Neural cell (in vitro differentiated cells): ENCODE measurements around the gene BRAF. TPM values are rescaled to one million over a fixed set of nuclear protein-coding genes. Genes with fewer than 3 reads are reported as not detected.

ENCODE experiments used
- H2AFZ ChIP-seq: fragments of 200-600, 300-800 bp; sonication (generic), shearing (Covaris generic); 2 replicates; pipeline ENCODE4 v1.6.0; 2014; ENCODE audit warnings: low read depth, mild to moderate bottlenecking, antibody characterized with exemption, low read length, moderate library complexity
- H3F3A ChIP-seq: fragments of 200-600 bp; shearing (Covaris generic); 2 replicates; pipeline ENCODE4 v1.6.1; 2016; ENCODE audit warnings: mild to moderate bottlenecking, moderate library complexity, mixed read lengths, antibody characterized with exemption, low read length; ENCODE audit not compliant: insufficient read depth, poor library complexity, severe bottlenecking
- H3K27ac ChIP-seq: fragments of 200-600, 300-800 bp; sonication (generic), shearing (Covaris generic); 2 replicates; pipeline ENCODE4 v1.5.1; 2014; ENCODE audit warnings: mild to moderate bottlenecking, low read length, moderate library complexity
- H3K27me3 ChIP-seq: fragments of 300-800, 200-600 bp; sonication (generic), shearing (Covaris generic); 2 replicates; pipeline ENCODE4 v1.6.0; 2014; ENCODE audit warnings: mild to moderate bottlenecking, low read depth, low read length, moderate library complexity; ENCODE audit not compliant: insufficient read depth
- H3K36me3 ChIP-seq: fragments of 300-800, 200-600 bp; sonication (generic), shearing (Covaris generic); 2 replicates; pipeline ENCODE4 v1.5.1; 2014; ENCODE audit warnings: mild to moderate bottlenecking, antibody characterized with exemption, low read length, moderate library complexity; ENCODE audit not compliant: insufficient read depth
- H3K4me2 ChIP-seq: fragments of 300-800, 200-600 bp; sonication (generic), shearing (Covaris generic); 2 replicates; pipeline ENCODE4 v1.6.0; 2014; ENCODE audit warnings: mild to moderate bottlenecking, low read length
- H3K4me3 ChIP-seq: fragments of 300-800, 200-600 bp; sonication (generic), shearing (Covaris generic); 2 replicates; pipeline ENCODE4 v1.5.1; 2014; ENCODE audit warnings: mild to moderate bottlenecking, low read length, moderate library complexity
- H3K79me2 ChIP-seq: fragments of 200-600 bp; shearing (Covaris generic); replicated peaks from 2 replicates; pipeline ENCODE4 v1.6.0; 2014; ENCODE audit warnings: mild to moderate bottlenecking, low read length, moderate library complexity; ENCODE audit not compliant: insufficient read depth
- H3K9ac ChIP-seq: fragments of 300-800, 200-600 bp; sonication (generic), shearing (Covaris generic); 2 replicates; pipeline ENCODE4 v1.6.1; 2016; ENCODE audit warnings: mild to moderate bottlenecking, low read length, mixed read lengths
- H3K9me2 ChIP-seq: fragments of 200-600 bp; shearing (Covaris generic); 2 replicates; pipeline ENCODE4 v1.6.1; 2016; ENCODE audit warnings: mild to moderate bottlenecking, low read length, mixed read lengths; ENCODE audit not compliant: insufficient read depth
- H3K9me3 ChIP-seq: fragments of 200-600, 300-800 bp; sonication (generic), shearing (Covaris generic); 2 replicates; pipeline ENCODE4 v1.6.1; 2016; ENCODE audit warnings: mild to moderate bottlenecking, mixed run types, low read length, moderate library complexity, mixed read lengths
- H4K20me1 ChIP-seq: fragments of 200-600 bp; shearing (Covaris generic); 2 replicates; pipeline ENCODE4 v1.6.1; 2016; ENCODE audit warnings: mild to moderate bottlenecking, mixed run types; ENCODE audit not compliant: insufficient read depth
- CTCF ChIP-seq: fragments of 450-650 bp; IDR thresholded peaks from 2 replicates; pipeline ENCODE4 v1.5.1; 2014; ENCODE audit warnings: antibody characterized with exemption, mild to moderate bottlenecking, moderate library complexity; ENCODE audit not compliant: poor library complexity, severe bottlenecking
- EP300 ChIP-seq: fragments of 450-650 bp; conservative IDR thresholded peaks from 2 replicates; pipeline ENCODE4 v1.6.1; 2014; ENCODE audit warnings: antibody characterized with exemption, mild to moderate bottlenecking, moderate library complexity; ENCODE audit not compliant: poor library complexity, severe bottlenecking
- EZH2 ChIP-seq: fragments of 200-600, 300-800 bp; shearing (Covaris generic), sonication (generic); IDR thresholded peaks from 2 replicates; pipeline ENCODE4 v1.6.1; 2014; ENCODE audit warnings: antibody characterized with exemption, low read length, borderline replicate concordance, mild to moderate bottlenecking; ENCODE audit not compliant: insufficient read depth, poor library complexity, severe bottlenecking
- MXI1 ChIP-seq: fragments of 450-650 bp; conservative IDR thresholded peaks from 2 replicates; pipeline ENCODE4 v1.6.1; 2014; ENCODE audit warnings: antibody characterized with exemption, mild to moderate bottlenecking; ENCODE audit not compliant: poor library complexity, severe bottlenecking
- POLR2AphosphoS5 ChIP-seq: IDR thresholded peaks from 2 replicates; pipeline ENCODE4 v1.6.1; 2012
- RAD21 ChIP-seq: fragments of 450-650 bp; conservative IDR thresholded peaks from 2 replicates; pipeline ENCODE4 v1.6.1; 2014; ENCODE audit warnings: antibody characterized with exemption, mild to moderate bottlenecking, moderate library complexity
- REST ChIP-seq: IDR thresholded peaks from 2 replicates; pipeline ENCODE4 v1.6.1; 2012; ENCODE audit warnings: borderline replicate concordance
- SMC3 ChIP-seq: fragments of 450-650 bp; conservative IDR thresholded peaks from 2 replicates; pipeline ENCODE4 v1.6.1; 2014; ENCODE audit warnings: antibody characterized with exemption, mild to moderate bottlenecking, moderate library complexity; ENCODE audit not compliant: poor library complexity
- TAF1 ChIP-seq: IDR thresholded peaks from 2 replicates; pipeline ENCODE4 v1.6.1; 2012; ENCODE audit warnings: low read depth
- polyA plus RNA-seq: library from polyadenylated mRNA; depleted of rRNA; stranded (reverse); fragments of >200 nt; gene quantifications from 2 replicates; pipeline ENCODE4 v1.2.3, GENCODE V29; 2014

The BRAF gene
- polyA plus RNA-seq, 1 donor from 2014 or later, result 31.7 TPM

- no peaks in the 10 kb centered on the region for H3K36me3 ChIP-seq
- peak overlapping the region; percentile 90 for H3K9ac ChIP-seq
- no peaks in the 10 kb centered on the region for H3K9me2 ChIP-seq
- H3K27me3 ChIP-seq, result no peaks in the 10 kb centered on the region
- H3K4me3 ChIP-seq, result peak overlapping the region; percentile 89
- H3K79me2 ChIP-seq, result peaks cover 22% of the 10 kb centered on the region
- H2AFZ ChIP-seq, result peak overlapping the region; percentile 58
- no peaks in the 10 kb centered on the region for H4K20me1 ChIP-seq
- no peaks in the 10 kb centered on the region for H3F3A ChIP-seq
- peak overlapping the region; percentile 92 for H3K27ac ChIP-seq
- TF ChIP-seq REST, result no peak
- peak; percentile 45 for TF ChIP-seq TAF1
- peak overlapping the region; percentile 82 for H3K4me2 ChIP-seq
- no peaks in the 10 kb centered on the region for H3K9me3 ChIP-seq
These were observed 228.6 kb downstream of the BRAF start for GRCh38 chr7:140696024-140696679.

GRCh38 chr7:140695381-140695780 lies 229.3 kb downstream of the BRAF start:
- Histone ChIP-seq H3K9me3 (no peaks in the 10 kb centered on the region), H3K27me3 (no peaks in the 10 kb centered on the region), H3F3A (no peaks in the 10 kb centered on the region), H3K36me3 (no peaks in the 10 kb centered on the region), H4K20me1 (no peaks in the 10 kb centered on the region), H3K27ac (no peak overlapping the region), H2AFZ (no peak overlapping the region), H3K4me3 (no peak overlapping the region), H3K79me2 (peaks cover 22% of the 10 kb centered on the region), H3K9me2 (no peaks in the 10 kb centered on the region), H3K9ac (no peak overlapping the region), H3K4me2 (no peak overlapping the region)
- TF ChIP-seq RAD21, result no peak
- TF ChIP-seq REST, result no peak
- no peak for TF ChIP-seq EZH2
- no peak for TF ChIP-seq SMC3
- no peak for TF ChIP-seq CTCF
- TF ChIP-seq MXI1, result no peak
- TF ChIP-seq TAF1, result no peak
- no peak for TF ChIP-seq POLR2AphosphoS5
- TF ChIP-seq EP300, result no peak
